ENCODE results near the gene C16orf89. TPM values are rescaled to one million over a fixed set of nuclear protein-coding genes. Genes with fewer than 3 reads are reported as not detected.

Gene C16orf89
- total RNA-seq, 2 experiments from 2014 or later: not detected

- ChIA-PET POLR2A (interaction anchor here (0.5 to 0.8 kb wide), 4 partner anchors 17 to 40 kb away, joined by 3 to 9 read pairs (median 3); no protein-coding TSS in a partner anchor), CTCF (interaction anchor here (1.5 kb wide), 1 partner anchor 51 kb away, joined by 3 read pairs; no protein-coding TSS in a partner anchor)
Observed at GRCh38 chr16:5034167-5034523, 31.6 kb downstream of the C16orf89 start.

GRCh38 chr16:5033256-5034166 is 32.2 kb downstream of the C16orf89 start, which contains the start of gene NAGPA:
Gene NAGPA, minus strand, starts transcription at chr16:5033935. Its CDS starts 21 bp downstream, at chr16:5033914.
- CTCF ChIA-PET: interaction anchor here (1.5 kb wide), 1 partner anchor 51 kb away, joined by 3 read pairs; no protein-coding TSS in a partner anchor
- POLR2A ChIA-PET: interaction anchor here (0.5 to 0.8 kb wide), 4 partner anchors 17 to 41 kb away, joined by 3 to 9 read pairs (median 3); no protein-coding TSS in a partner anchor

GRCh38 chr16:5032748-5033167 is 33.0 kb downstream of the C16orf89 start:
- POLR2A ChIA-PET: interaction anchor here (0.7 kb wide), 1 partner anchor 39 kb away, joined by 3 read pairs; no protein-coding TSS in a partner anchor

GRCh38 chr16:5031601-5032000 is 34.2 kb downstream of the C16orf89 start:
- POLR2A ChIA-PET: no interaction called here
- CTCF ChIA-PET: no interaction called here

More at GRCh38 chr16:5032748-5033167, 33.0 kb downstream of the C16orf89 start:
- CTCF ChIA-PET: no interaction called here

GRCh38 chr16:5030251-5030870 is 35.4 kb downstream of the C16orf89 start:
- ChIA-PET POLR2A (no interaction called here), CTCF (no interaction called here)

- CTCF ChIA-PET: no interaction called here
- POLR2A ChIA-PET: no interaction called here
Observed at GRCh38 chr16:5028950-5029475, 36.7 kb downstream of the C16orf89 start.

GRCh38 chr16:5027575-5028235 is 38.1 kb downstream of the C16orf89 start:
- CTCF ChIA-PET: no interaction called here
- POLR2A ChIA-PET: no interaction called here

GRCh38 chr16:5027086-5027485 is 38.7 kb downstream of the C16orf89 start:
- POLR2A ChIA-PET: no interaction called here
- CTCF ChIA-PET: no interaction called here

GRCh38 chr16:5026664-5027063 is 39.1 kb downstream of the C16orf89 start:
- ChIA-PET POLR2A (no interaction called here), CTCF (interaction anchor here (0.6 kb wide), 1 partner anchor 70 kb away, joined by 3 read pairs; no protein-coding TSS in a partner anchor)

GRCh38 chr16:5025171-5025632 is 40.6 kb downstream of the C16orf89 start:
- CTCF ChIA-PET: no interaction called here
- POLR2A ChIA-PET: no interaction called here

GRCh38 chr16:5024632-5025031 is 41.1 kb downstream of the C16orf89 start:
- POLR2A ChIA-PET: no interaction called here
- CTCF ChIA-PET: no interaction called here

GRCh38 chr16:5022521-5022920 is 43.2 kb downstream of the C16orf89 start:
- POLR2A ChIA-PET: no interaction called here

GRCh38 chr16:5020551-5020950 is 45.2 kb downstream of the C16orf89 start:
- ChIA-PET POLR2A (no interaction called here), CTCF (no interaction called here)

More at GRCh38 chr16:5022521-5022920, 43.2 kb downstream of the C16orf89 start:
- CTCF ChIA-PET: no interaction called here

GRCh38 chr16:5019775-5020174 is 46.0 kb downstream of the C16orf89 start:
- POLR2A ChIA-PET: no interaction called here
- CTCF ChIA-PET: no interaction called here

GRCh38 chr16:5018793-5019192 is 47.0 kb downstream of the C16orf89 start:
- ChIA-PET CTCF (no interaction called here), POLR2A (no interaction called here)

GRCh38 chr16:5017678-5017969 is 48.1 kb downstream of the C16orf89 start:
- ChIA-PET POLR2A (no interaction called here), CTCF (no interaction called here)

- ChIA-PET POLR2A (interaction anchor here (0.9 kb wide), 1 partner anchor 17 kb away, joined by 9 read pairs; the partner anchor contains the start of gene NAGPA), CTCF (no interaction called here)
Observed at GRCh38 chr16:5016967-5017677, 48.6 kb downstream of the C16orf89 start.

GRCh38 chr16:5015887-5016286 is 49.9 kb downstream of the C16orf89 start:
- ChIA-PET POLR2A (no interaction called here), CTCF (no interaction called here)

GRCh38 chr16:5015351-5015750 is 50.4 kb downstream of the C16orf89 start:
- CTCF ChIA-PET: no interaction called here
- POLR2A ChIA-PET: no interaction called here

All from activated CD8-positive, alpha-beta memory T cell treated with anti-CD3 and anti-CD28 coated beads for 36 hours (primary cell).